Activated CD8-positive, alpha-beta memory T cell treated with anti-CD3 and anti-CD28 coated beads, Interleukin-2, amount 10 ng/mL, durations not matched to agents 7 days and 5 days (primary cell): ENCODE measurements around the gene TBC1D3B. TPM values are rescaled to one million over a fixed set of nuclear protein-coding genes. Genes with fewer than 3 reads are reported as not detected.
"Not testable (repeated sequence)": the region's sequence is repeated elsewhere in the genome, so short reads cannot be mapped to it uniquely, and the experiment has no call there.

Experiments used
- ATAC-seq: fragments of 150-1000 bp; cut with Tn5 transposase; one replicate; pipeline ENCODE4 v1.10.0; 2021; ENCODE audit warnings: moderate library complexity
- CTCF ChIA-PET: fragments of 350-600 bp; sonication (Branson Sonifier 250); formaldehyde crosslinking; loops from one replicate; lab custom pipeline; 2021; ENCODE audit warnings: antibody characterized with exemption; lab: Charles Lee
- DNase-seq: peaks from one replicate; pipeline ENCODE4 v3.0.0-alpha.2; 2020
- H3K27ac Mint-ChIP-seq: one replicate; pipeline ENCODE4 v1.8.0; 2021; ENCODE audit warnings: mild to moderate bottlenecking, mixed read lengths
- H3K27me3 Mint-ChIP-seq: one replicate; pipeline ENCODE4 v1.8.0; 2021; ENCODE audit warnings: mixed read lengths
- H3K36me3 Mint-ChIP-seq: one replicate; pipeline ENCODE4 v1.8.0; 2021; ENCODE audit warnings: mild to moderate bottlenecking, mixed read lengths
- H3K4me1 Mint-ChIP-seq: one replicate; pipeline ENCODE4 v1.8.0; 2021; ENCODE audit warnings: mixed read lengths
- H3K4me3 Mint-ChIP-seq: one replicate; pipeline ENCODE4 v1.8.0; 2021; ENCODE audit warnings: mild to moderate bottlenecking, moderate library complexity, mixed read lengths
- H3K9me3 Mint-ChIP-seq: one replicate; pipeline ENCODE4 v1.8.0; 2022; ENCODE audit warnings: low read depth, mixed read lengths
- total RNA-seq, 2 experiments: library from RNA; stranded (reverse); gene quantifications; one replicate each; pipeline ENCODE4 v1.2.3, GENCODE V29; 2021

The TBC1D3B gene
- total RNA-seq, 2 experiments from 2014 or later, result 5.8 to 9.9 TPM

- ATAC-seq, result peak; percentile 59
- Mint-ChIP-seq H3K4me3 (peak within 1 kb of the TSS; percentile 42), H3K4me1 (peaks cover 71% of the 10 kb centered on the region), H3K27ac (peak within 1 kb of the TSS; percentile 77)
- CTCF ChIA-PET, result interaction anchor here (1.1 to 1.9 kb wide), 5 partner anchors 9 to 447 kb away, joined by 4 to 7 read pairs (median 5); partner anchors contain the start of genes CCL3L1 and CCL3L3
- H3K9me3 Mint-ChIP-seq, H3K27me3 Mint-ChIP-seq, H3K36me3 Mint-ChIP-seq: not testable (repeated sequence)
- DNase-seq, result peak; percentile 65
Measured at GRCh38 chr17:36210439-36211211, 34.2 kb upstream of the TBC1D3B start, which contains the start of gene CCL4L2. Gene CCL4L2, plus strand, starts transcription at chr17:36211063.

- H3K36me3 Mint-ChIP-seq, result peaks cover 1% of the 10 kb centered on the region
- H3K27me3 Mint-ChIP-seq, result peaks cover 2% of the 10 kb centered on the region
- H3K4me3 Mint-ChIP-seq, result no peak overlapping the region
- ATAC-seq (no peak), DNase-seq (no peak)
- CTCF ChIA-PET, result interaction anchor here (1.3 to 1.5 kb wide), 3 partner anchors 13 to 234 kb away, joined by 5 to 7 read pairs (median 5); partner anchors contain the start of genes CCL3L1 and CCL3L3
- no peaks in the 10 kb centered on the region for H3K9me3 Mint-ChIP-seq
- peaks cover 71% of the 10 kb centered on the region for H3K4me1 Mint-ChIP-seq
- H3K27ac Mint-ChIP-seq, result no peak overlapping the region
Measured at GRCh38 chr17:36209575-36209974, 33.1 kb upstream of the TBC1D3B start.

- H3K27me3 Mint-ChIP-seq, H3K4me3 Mint-ChIP-seq, ATAC-seq, H3K27ac Mint-ChIP-seq, H3K36me3 Mint-ChIP-seq, CTCF ChIA-PET, H3K9me3 Mint-ChIP-seq, DNase-seq: not testable (repeated sequence)
- peaks cover 72% of the 10 kb centered on the region for H3K4me1 Mint-ChIP-seq
Measured at GRCh38 chr17:36207383-36207782, 30.9 kb upstream of the TBC1D3B start.

- not testable (repeated sequence) for H3K27me3 Mint-ChIP-seq, H3K9me3 Mint-ChIP-seq, DNase-seq, H3K4me3 Mint-ChIP-seq, H3K36me3 Mint-ChIP-seq, H3K27ac Mint-ChIP-seq
- ATAC-seq, result peak; percentile 35
- H3K4me1 Mint-ChIP-seq, result peaks cover 72% of the 10 kb centered on the region
- CTCF ChIA-PET, result interaction anchor here (0.7 to 0.9 kb wide), 2 partner anchors 22 to 23 kb away, joined by 3 read pairs; no protein-coding TSS in a partner anchor
Measured at GRCh38 chr17:36206486-36206821, 30.0 kb upstream of the TBC1D3B start.

- Mint-ChIP-seq H3K27ac (peak overlapping the region; percentile 65), H3K4me3 (no peak overlapping the region), H3K27me3 (peaks cover 2% of the 10 kb centered on the region), H3K9me3 (no peaks in the 10 kb centered on the region), H3K36me3 (peaks cover 1% of the 10 kb centered on the region), H3K4me1 (peaks cover 73% of the 10 kb centered on the region)
- ATAC-seq (no peak), DNase-seq (no peak)
- CTCF ChIA-PET, result interaction anchor here (0.7 to 2.1 kb wide), 8 partner anchors 9 to 230 kb away, joined by 3 to 11 read pairs (median 3); partner anchors contain the start of genes CCL3L1 and CCL3L3
Measured at GRCh38 chr17:36205637-36206485, 29.4 kb upstream of the TBC1D3B start.

GRCh38 chr17:36204724-36205500 is 28.5 kb upstream of the TBC1D3B start:
- H3K27ac Mint-ChIP-seq, result peak overlapping the region; percentile 65
- CTCF ChIA-PET, result interaction anchor here (0.9 to 2.8 kb wide), 8 partner anchors 8 to 278 kb away, joined by 3 to 11 read pairs (median 4); partner anchors contain the start of genes CCL3L1 and CCL3L3
- DNase-seq (no peak), ATAC-seq (no peak)
- peaks cover 1% of the 10 kb centered on the region for H3K36me3 Mint-ChIP-seq
- H3K4me3 Mint-ChIP-seq, result no peak overlapping the region
- no peaks in the 10 kb centered on the region for H3K9me3 Mint-ChIP-seq
- H3K27me3 Mint-ChIP-seq, result peaks cover 5% of the 10 kb centered on the region
- peaks cover 71% of the 10 kb centered on the region for H3K4me1 Mint-ChIP-seq

GRCh38 chr17:36203335-36203734 is 26.9 kb upstream of the TBC1D3B start:
- ATAC-seq (no peak), DNase-seq (no peak)
- H3K4me1 Mint-ChIP-seq, result peaks cover 81% of the 10 kb centered on the region
- H3K36me3 Mint-ChIP-seq, result peaks cover 1% of the 10 kb centered on the region
- H3K27me3 Mint-ChIP-seq, result peaks cover 5% of the 10 kb centered on the region
- H3K27ac Mint-ChIP-seq, result peak overlapping the region; percentile 83
- no peaks in the 10 kb centered on the region for H3K9me3 Mint-ChIP-seq
- CTCF ChIA-PET, result interaction anchor here (1.4 to 2.8 kb wide), 2 partner anchors 16 to 280 kb away, joined by 4 to 6 read pairs; no protein-coding TSS in a partner anchor
- no peak overlapping the region for H3K4me3 Mint-ChIP-seq

GRCh38 chr17:36201506-36201905 is 25.1 kb upstream of the TBC1D3B start:
- Mint-ChIP-seq H3K27ac (peak overlapping the region; percentile 83), H3K4me3 (peak overlapping the region; percentile 10), H3K4me1 (peaks cover 86% of the 10 kb centered on the region)
- peak; percentile 28 for ATAC-seq
- CTCF ChIA-PET, result interaction anchor here (1.3 to 2.3 kb wide), 2 partner anchors 10 to 225 kb away, joined by 3 to 7 read pairs; no protein-coding TSS in a partner anchor
- not testable (repeated sequence) for H3K9me3 Mint-ChIP-seq, H3K36me3 Mint-ChIP-seq, H3K27me3 Mint-ChIP-seq
- DNase-seq, result peak; percentile 83

- peaks cover 86% of the 10 kb centered on the region for H3K4me1 Mint-ChIP-seq
- CTCF ChIA-PET, result interaction anchor here (2.3 kb wide), 1 partner anchor 11 kb away, joined by 7 read pairs; no protein-coding TSS in a partner anchor
- H3K4me3 Mint-ChIP-seq, DNase-seq, H3K9me3 Mint-ChIP-seq, H3K36me3 Mint-ChIP-seq, H3K27me3 Mint-ChIP-seq, ATAC-seq: not testable (repeated sequence)
- peak overlapping the region; percentile 83 for H3K27ac Mint-ChIP-seq
Measured at GRCh38 chr17:36201102-36201501, 24.7 kb upstream of the TBC1D3B start.

- H3K27ac Mint-ChIP-seq, result peak overlapping the region; percentile 78
- peak overlapping the region; percentile 10 for H3K4me3 Mint-ChIP-seq
- ATAC-seq (peak; percentile 48), DNase-seq (peak; percentile 72)
- H3K36me3 Mint-ChIP-seq, result peaks cover 1% of the 10 kb centered on the region
- no peaks in the 10 kb centered on the region for H3K9me3 Mint-ChIP-seq
- CTCF ChIA-PET, result interaction anchor here (0.8 to 1.3 kb wide), 2 partner anchors 10 to 16 kb away, joined by 3 to 4 read pairs; no protein-coding TSS in a partner anchor
- peaks cover 85% of the 10 kb centered on the region for H3K4me1 Mint-ChIP-seq
- H3K27me3 Mint-ChIP-seq, result peaks cover 2% of the 10 kb centered on the region
Measured at GRCh38 chr17:36198831-36199465, 22.5 kb upstream of the TBC1D3B start.

GRCh38 chr17:36197387-36197703 is 20.9 kb upstream of the TBC1D3B start:
- Mint-ChIP-seq H3K4me1 (peaks cover 83% of the 10 kb centered on the region), H3K4me3 (peak overlapping the region; percentile 39), H3K36me3 (no peaks in the 10 kb centered on the region), H3K27me3 (peaks cover 2% of the 10 kb centered on the region), H3K27ac (peak overlapping the region; percentile 85), H3K9me3 (no peaks in the 10 kb centered on the region)
- ATAC-seq (peak; percentile 2), DNase-seq (peak; percentile 44)
- CTCF ChIA-PET, result interaction anchor here (0.6 to 1.9 kb wide), 6 partner anchors 8 to 14 kb away, joined by 3 to 6 read pairs (median 4); partner anchors contain the start of gene CCL4L2

- DNase-seq (peak; percentile 45), ATAC-seq (no peak)
- H3K27ac Mint-ChIP-seq, result peak overlapping the region; percentile 85
- CTCF ChIA-PET, result interaction anchor here (1.0 to 2.0 kb wide), 6 partner anchors 8 to 18 kb away, joined by 3 to 6 read pairs (median 5); partner anchors contain the start of gene CCL4L2
- peak overlapping the region; percentile 45 for H3K4me3 Mint-ChIP-seq
- no peaks in the 10 kb centered on the region for H3K9me3 Mint-ChIP-seq
- H3K4me1 Mint-ChIP-seq, result peaks cover 81% of the 10 kb centered on the region
- no peaks in the 10 kb centered on the region for H3K36me3 Mint-ChIP-seq
- peaks cover 2% of the 10 kb centered on the region for H3K27me3 Mint-ChIP-seq
Measured at GRCh38 chr17:36196131-36196486, 19.7 kb upstream of the TBC1D3B start.
